Trophoblast cell (in vitro differentiated cells and primary cell): ENCODE results near the gene EAF1.

Experiments used
- DNase-seq, 2 donors: peaks; one replicate each; pipeline ENCODE4 v3.0.0-alpha.2; 2016
- H2AFZ ChIP-seq: 2 replicates; pipeline ENCODE4 v1.6.1; 2013; ENCODE audit warnings: low read length, moderate library complexity, mild to moderate bottlenecking; ENCODE audit not compliant: insufficient read depth, poor library complexity
- H2AK5ac ChIP-seq: 2 replicates; pipeline ENCODE4 v1.6.1; 2013; ENCODE audit warnings: mild to moderate bottlenecking, low read length
- H2BK120ac ChIP-seq: 2 replicates; pipeline ENCODE4 v1.6.1; 2013; ENCODE audit warnings: low read length, mild to moderate bottlenecking, moderate library complexity; ENCODE audit not compliant: insufficient read depth, poor library complexity
- H2BK12ac ChIP-seq: 2 replicates; pipeline ENCODE4 v1.6.1; 2013; ENCODE audit warnings: mild to moderate bottlenecking, low read length, moderate library complexity
- H2BK5ac ChIP-seq: 2 replicates; pipeline ENCODE4 v1.6.1; 2013; ENCODE audit warnings: low read length, low read depth, moderate library complexity, mild to moderate bottlenecking; ENCODE audit not compliant: poor library complexity
- H3K14ac ChIP-seq: 2 replicates; pipeline ENCODE4 v1.6.1; 2013; ENCODE audit warnings: mild to moderate bottlenecking, low read length
- H3K18ac ChIP-seq: 2 replicates; pipeline ENCODE4 v1.6.1; 2013; ENCODE audit warnings: mild to moderate bottlenecking, low read length
- H3K23ac ChIP-seq: 2 replicates; pipeline ENCODE4 v1.6.1; 2013; ENCODE audit warnings: low read length
- H3K27ac ChIP-seq: 2 replicates; pipeline ENCODE4 v1.5.1; 2013; ENCODE audit warnings: low read depth, mild to moderate bottlenecking, inconsistent platforms, low read length, moderate library complexity
- H3K27me3 ChIP-seq: 2 replicates; pipeline ENCODE4 v1.6.1; 2013; ENCODE audit warnings: inconsistent platforms, mild to moderate bottlenecking, low read length, moderate library complexity; ENCODE audit not compliant: insufficient read depth
- H3K36me3 ChIP-seq, 2 experiments: 1 replicate in 1 of 2; 2 replicates in 1 of 2; pipeline ENCODE4 v1.6.1; 2013; ENCODE audit warnings: low read length in 2 of 2, mild to moderate bottlenecking in 2 of 2, moderate library complexity in 1 of 2; ENCODE audit not compliant: insufficient read depth in 2 of 2, control insufficient read depth in 1 of 2
- H3K4ac ChIP-seq: 2 replicates; pipeline ENCODE4 v1.6.1; 2013; ENCODE audit warnings: low read depth, mild to moderate bottlenecking, low read length, moderate library complexity
- H3K4me1 ChIP-seq, 2 experiments: 1 replicate in 1 of 2; 2 replicates in 1 of 2; pipeline ENCODE4 v1.6.1; 2013; ENCODE audit warnings: low read length in 2 of 2, mild to moderate bottlenecking in 2 of 2, moderate library complexity in 1 of 2; ENCODE audit not compliant: insufficient read depth in 2 of 2, control insufficient read depth in 1 of 2
- H3K4me2 ChIP-seq: 2 replicates; pipeline ENCODE4 v1.6.1; 2013; ENCODE audit warnings: inconsistent platforms, mild to moderate bottlenecking, low read length, moderate library complexity
- H3K4me3 ChIP-seq: 2 replicates; pipeline ENCODE4 v1.5.1; 2013; ENCODE audit warnings: mild to moderate bottlenecking, low read depth, low read length, inconsistent platforms
- H3K79me1 ChIP-seq: one replicate; pipeline ENCODE4 v1.6.1; 2013; ENCODE audit warnings: low read length
- H3K79me2 ChIP-seq: 2 replicates; pipeline ENCODE4 v1.6.1; 2013; ENCODE audit warnings: low read length, mild to moderate bottlenecking; ENCODE audit not compliant: control insufficient read depth, insufficient read depth, poor library complexity
- H3K9ac ChIP-seq: 2 replicates; pipeline ENCODE4 v1.6.1; 2013; ENCODE audit warnings: mild to moderate bottlenecking, low read length
- H3K9me3 ChIP-seq: 2 replicates; pipeline ENCODE4 v1.6.1; 2013; ENCODE audit warnings: low read depth, mild to moderate bottlenecking, control low read depth, inconsistent platforms, low read length; ENCODE audit not compliant: insufficient read depth
- H4K12ac ChIP-seq: 2 replicates; pipeline ENCODE4 v1.6.1; 2013; ENCODE audit warnings: low read depth, mild to moderate bottlenecking, low read length, moderate library complexity
- H4K8ac ChIP-seq: 2 replicates; pipeline ENCODE4 v1.6.1; 2013; ENCODE audit warnings: low read depth, mild to moderate bottlenecking, low read length, moderate library complexity
- H4K91ac ChIP-seq: one replicate; pipeline ENCODE4 v1.6.1; 2013; ENCODE audit warnings: low read depth, mild to moderate bottlenecking, low read length, moderate library complexity
- WGBS: extraction: QIAGEN DNeasy Blood & Tissue Kit; methylation state at CpG from one replicate; pipeline ENCODE4 v1.1.7; 2013; ENCODE audit warnings: missing lambda C conversion rate; ENCODE audit not compliant: insufficient read length, insufficient coverage; ENCODE audit errors: extremely low coverage; 5-methylcytosine and 5-hydroxymethylcytosine counted together

Gene EAF1

DNA sequence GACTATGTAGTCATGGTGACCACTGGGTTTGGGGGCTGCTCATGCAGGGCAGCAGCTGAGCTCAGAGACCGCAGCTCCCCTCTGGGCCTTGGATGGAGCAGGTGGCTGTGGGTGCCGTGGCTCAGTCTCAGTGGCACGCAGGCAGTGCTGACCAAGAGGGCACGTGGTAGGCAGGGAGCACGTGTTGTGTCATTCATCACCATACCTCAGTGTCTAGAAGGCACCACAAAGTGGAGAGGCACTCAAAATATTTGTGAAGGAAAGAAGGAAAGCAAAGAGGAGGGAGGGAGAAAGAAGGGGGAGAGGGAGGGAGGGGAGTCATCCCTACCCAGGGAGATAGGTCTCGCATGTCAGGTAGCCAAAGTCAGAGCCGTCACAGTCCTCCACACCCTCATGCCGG lies 26.1 kb downstream of the EAF1 start:
- WGBS = no CpG with 5 or more reads among the region's 8 CpGs

DNA sequence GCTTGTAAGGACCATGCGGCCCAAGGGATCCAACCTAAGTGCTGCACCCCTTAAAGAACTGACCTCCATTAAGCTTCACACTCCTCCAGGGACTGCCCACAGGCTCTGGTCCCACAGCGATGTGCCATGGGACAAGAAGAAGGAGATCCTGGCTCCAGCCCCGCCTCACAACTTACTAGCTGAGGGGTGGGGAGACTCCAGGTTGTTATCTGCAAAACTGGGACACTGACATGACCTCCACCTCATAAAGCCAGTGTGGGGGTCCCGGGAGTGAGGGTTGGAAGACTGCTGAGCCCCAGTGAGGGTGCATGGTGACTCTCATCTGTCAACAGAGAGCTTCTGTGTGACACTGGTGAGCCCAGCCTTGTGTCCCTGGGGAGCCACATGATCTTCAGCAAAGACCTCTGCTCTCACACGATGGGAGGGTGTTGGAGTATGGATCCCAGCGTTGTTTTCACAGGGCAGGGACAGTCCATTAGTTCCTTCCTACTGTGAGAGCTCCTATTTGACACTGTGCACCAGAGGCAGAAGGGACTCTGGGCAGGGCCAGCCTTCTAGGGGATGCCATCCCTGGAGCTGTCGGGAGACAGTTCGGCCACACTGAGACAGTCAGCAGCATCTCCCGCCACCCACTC lies 26.7 kb downstream of the EAF1 start:
- Histone ChIP-seq H3K4me3 (no peak overlapping the region), H3K4me2 (no peak overlapping the region), H3K23ac (no peak overlapping the region), H2BK5ac (no peak overlapping the region), H4K91ac (peak overlapping the region; percentile 32), H3K27ac (no peak overlapping the region), H2AK5ac (no peak overlapping the region), H4K8ac (no peak overlapping the region), H3K14ac (no peak overlapping the region), H3K9ac (no peak overlapping the region), H3K36me3 (no peaks in the 10 kb centered on the region), H3K79me2 (no peaks in the 10 kb centered on the region), H4K12ac (no peak overlapping the region), H3K9me3 (peaks cover 3% of the 10 kb centered on the region), H2BK120ac (no peak overlapping the region), H2BK12ac (no peak overlapping the region), H3K79me1 (no peaks in the 10 kb centered on the region), H2AFZ (no peak overlapping the region), H3K4me1 (peaks cover 0 to 1% of the 10 kb centered on the region in 2 experiments), H3K18ac (no peak overlapping the region), H3K27me3 (no peaks in the 10 kb centered on the region), H3K4ac (no peak overlapping the region)
- no CpG with 5 or more reads among the region's 9 CpGs for WGBS
- DNase-seq = no peak

More for the DNA sequence above, 26.1 kb downstream of the EAF1 start:
- Histone ChIP-seq H3K4me1 (peaks cover 0 to 1% of the 10 kb centered on the region in 2 experiments), H3K14ac (no peak overlapping the region), H3K9me3 (peaks cover 3% of the 10 kb centered on the region), H2BK120ac (no peak overlapping the region), H4K8ac (no peak overlapping the region), H3K4me3 (no peak overlapping the region), H3K27me3 (no peaks in the 10 kb centered on the region), H3K23ac (no peak overlapping the region), H3K9ac (no peak overlapping the region), H2BK12ac (no peak overlapping the region), H3K27ac (no peak overlapping the region), H3K79me1 (no peaks in the 10 kb centered on the region), H3K18ac (no peak overlapping the region), H3K36me3 (no peaks in the 10 kb centered on the region), H3K79me2 (no peaks in the 10 kb centered on the region), H4K12ac (no peak overlapping the region), H2AFZ (no peak overlapping the region), H2AK5ac (no peak overlapping the region), H2BK5ac (no peak overlapping the region), H3K4ac (no peak overlapping the region), H3K4me2 (no peak overlapping the region), H4K91ac (no peak overlapping the region)
- DNase-seq = peak; percentile 67 to 69

DNA sequence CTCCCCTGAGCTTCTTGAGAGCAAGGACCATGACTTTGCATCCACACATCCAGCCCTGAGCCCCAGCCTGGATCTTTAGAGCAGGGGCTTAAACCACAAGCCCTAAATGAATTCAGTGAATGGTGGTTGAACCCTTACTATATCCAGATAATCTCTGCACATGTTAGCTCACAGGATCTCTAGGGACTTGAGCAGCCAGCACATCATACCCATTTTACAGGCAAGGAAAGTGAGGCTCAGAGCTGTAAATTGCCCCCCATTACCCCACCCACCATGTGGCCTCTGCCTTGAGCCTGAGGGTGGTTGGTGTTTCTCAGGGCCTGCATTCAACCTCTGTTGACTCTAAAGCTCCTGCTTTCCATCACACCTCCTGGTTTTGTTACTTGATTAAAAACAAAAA lies 27.6 kb downstream of the EAF1 start:
- H4K12ac ChIP-seq = no peak overlapping the region
- no peaks in the 10 kb centered on the region for H3K36me3 ChIP-seq
- H3K9me3 ChIP-seq = peaks cover 3% of the 10 kb centered on the region
- H2AK5ac ChIP-seq = no peak overlapping the region
- no peak overlapping the region for H3K23ac ChIP-seq
- H3K18ac ChIP-seq = no peak overlapping the region
- no peak overlapping the region for H3K4me2 ChIP-seq
- no peak overlapping the region for H3K27ac ChIP-seq
- no peak for DNase-seq
- H3K79me1 ChIP-seq = no peaks in the 10 kb centered on the region
- no peak overlapping the region for H2BK120ac ChIP-seq
- no peak overlapping the region for H3K4ac ChIP-seq
- H2AFZ ChIP-seq = no peak overlapping the region
- H3K14ac ChIP-seq = no peak overlapping the region
- H3K9ac ChIP-seq = no peak overlapping the region
- no peaks in the 10 kb centered on the region for H3K79me2 ChIP-seq
- H3K4me1 ChIP-seq = peaks cover 0 to 1% of the 10 kb centered on the region in 2 experiments
- H4K91ac ChIP-seq = no peak overlapping the region
- no peak overlapping the region for H4K8ac ChIP-seq
- no peak overlapping the region for H2BK12ac ChIP-seq
- H3K4me3 ChIP-seq = no peak overlapping the region
- H2BK5ac ChIP-seq = no peak overlapping the region
- H3K27me3 ChIP-seq = no peaks in the 10 kb centered on the region

DNA sequence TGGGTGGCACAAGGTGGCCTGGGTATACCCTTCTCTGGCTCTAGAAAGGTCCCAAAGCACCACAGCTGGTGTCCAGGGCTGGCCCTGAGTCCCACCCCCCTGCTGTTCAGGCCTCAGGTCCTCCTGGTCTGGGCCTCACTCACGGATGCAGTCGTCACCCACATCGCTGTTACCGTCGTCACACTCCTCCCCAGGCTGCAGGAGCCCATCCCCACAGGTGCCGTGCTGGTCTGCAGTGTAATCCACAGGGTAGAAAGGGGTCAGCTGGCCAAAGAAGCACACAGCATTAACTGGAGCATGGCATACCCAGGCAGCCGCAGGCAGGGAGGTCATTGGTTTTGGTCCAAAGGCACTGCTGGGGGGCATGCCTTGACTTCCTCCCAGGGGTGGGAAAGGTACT lies 28.4 kb downstream of the EAF1 start:
- WGBS = no CpG with 5 or more reads among the region's 7 CpGs

More for the DNA sequence above, 28.4 kb downstream of the EAF1 start:
- no peak overlapping the region for H4K8ac ChIP-seq
- no peak overlapping the region for H2BK12ac ChIP-seq
- H3K36me3 ChIP-seq = no peaks in the 10 kb centered on the region
- H3K4me2 ChIP-seq = no peak overlapping the region
- H3K79me1 ChIP-seq = no peaks in the 10 kb centered on the region
- H3K4ac ChIP-seq = no peak overlapping the region
- H4K91ac ChIP-seq = no peak overlapping the region
- H3K9me3 ChIP-seq = peaks cover 3% of the 10 kb centered on the region
- no peaks in the 10 kb centered on the region for H3K27me3 ChIP-seq
- no peak overlapping the region for H2AFZ ChIP-seq
- H2AK5ac ChIP-seq = no peak overlapping the region
- no peak overlapping the region for H3K27ac ChIP-seq
- no peak overlapping the region for H3K9ac ChIP-seq
- H3K18ac ChIP-seq = no peak overlapping the region
- no peak overlapping the region for H3K4me3 ChIP-seq
- no peak overlapping the region for H2BK5ac ChIP-seq
- H2BK120ac ChIP-seq = peak overlapping the region; percentile 5
- DNase-seq = no peak
- H3K23ac ChIP-seq = no peak overlapping the region
- no peak overlapping the region for H4K12ac ChIP-seq
- peaks cover 0 to 1% of the 10 kb centered on the region in 2 experiments for H3K4me1 ChIP-seq
- no peaks in the 10 kb centered on the region for H3K79me2 ChIP-seq
- H3K14ac ChIP-seq = no peak overlapping the region
